OCI-LY7 (cell line): Measurements from ENCODE around the gene CHRNG. TPM values are rescaled to one million over a fixed set of nuclear protein-coding genes. Genes with fewer than 3 reads are reported as not detected.

ENCODE experiments used
- BruUV-seq: library from RNA; stranded (reverse); fragments of 400-500 nt; replicated peaks from 2 replicates; lab custom pipeline; 2021; lab: Mats Ljungman, UMichigan
- CTCF ChIA-PET: fragments of 300-600 bp; sonication (Branson Sonifier 250); formaldehyde crosslinking; loops from one replicate; lab custom pipeline; 2022; ENCODE audit warnings: antibody characterized with exemption; ENCODE audit not compliant: unreplicated experiment; lab: Charles Lee
- POLR2A ChIA-PET: fragments of 300-600 bp; sonication (Branson Sonifier 250); formaldehyde crosslinking; loops from one replicate; lab custom pipeline; 2022; ENCODE audit warnings: antibody characterized with exemption; lab: Charles Lee
- DNase-seq: peaks from one replicate; pipeline ENCODE4 v3.0.0-alpha.2; 2015; ENCODE audit warnings: low spot score
- H2AFZ ChIP-seq: fragments of 200-600 bp; sonication (generic), shearing (Covaris generic); 2 replicates; pipeline ENCODE4 v1.6.1; 2014; ENCODE audit warnings: mild to moderate bottlenecking, antibody characterized with exemption, low read length, moderate library complexity
- H3K27ac ChIP-seq: fragments of 200-600 bp; sonication (generic); 2 replicates; pipeline ENCODE4 v1.5.1; 2014; ENCODE audit warnings: mixed run types, low read depth, mild to moderate bottlenecking, moderate library complexity, low read length, inconsistent platforms; ENCODE audit not compliant: poor library complexity, severe bottlenecking
- H3K36me3 ChIP-seq: fragments of 200-600 bp; sonication (generic); 2 replicates; pipeline ENCODE4 v1.6.1; 2014; ENCODE audit warnings: mild to moderate bottlenecking, antibody characterized with exemption, low read length, moderate library complexity, mixed read lengths; ENCODE audit not compliant: insufficient read depth
- H3K4me1 ChIP-seq: fragments of 200-600 bp; sonication (generic); 2 replicates; pipeline ENCODE4 v1.5.1; 2014; ENCODE audit warnings: mild to moderate bottlenecking, low read length; ENCODE audit not compliant: insufficient read depth, poor library complexity, severe bottlenecking
- H3K4me2 ChIP-seq: fragments of 200-600 bp; sonication (generic); 2 replicates; pipeline ENCODE4 v1.6.1; 2014; ENCODE audit warnings: mild to moderate bottlenecking, low read length
- H3K4me3 ChIP-seq: fragments of 200-600 bp; sonication (generic); 2 replicates; pipeline ENCODE4 v1.5.1; 2014; ENCODE audit warnings: mild to moderate bottlenecking, low read depth, low read length; ENCODE audit not compliant: poor library complexity, severe bottlenecking
- H3K79me2 ChIP-seq: fragments of 200-600 bp; sonication (generic); 2 replicates; pipeline ENCODE4 v1.6.1; 2016; ENCODE audit warnings: low read depth, mild to moderate bottlenecking, low read length, moderate library complexity, mixed read lengths; ENCODE audit not compliant: insufficient read depth
- H3K9me2 ChIP-seq: fragments of 200-600 bp; sonication (generic); 2 replicates; pipeline ENCODE4 v1.6.1; 2016; ENCODE audit warnings: mild to moderate bottlenecking, low read length, mixed read lengths; ENCODE audit not compliant: insufficient read depth
- H3K9me3 ChIP-seq: fragments of 200-600 bp; sonication (generic); 2 replicates; pipeline ENCODE4 v1.6.1; 2014; ENCODE audit warnings: mild to moderate bottlenecking, mixed run types, low read length, mixed read lengths
- H4K20me1 ChIP-seq: fragments of 200-600 bp; sonication (generic); 2 replicates; pipeline ENCODE4 v1.6.1; 2014; ENCODE audit warnings: mild to moderate bottlenecking, antibody characterized with exemption, low read length, moderate library complexity, mixed read lengths; ENCODE audit not compliant: insufficient read depth
- EZH2phosphoT487 ChIP-seq: fragments of 200-600 bp; sonication (generic); IDR thresholded peaks from 2 replicates; pipeline ENCODE4 v1.6.1; 2018; ENCODE audit warnings: low read depth, borderline replicate concordance, mild to moderate bottlenecking, mixed run types, antibody characterized with exemption, low read length, moderate library complexity, mixed read lengths
- intact Hi-C: fragments of 100-400 bp; cut with micrococcal nuclease; formaldehyde crosslinking; loops from one replicate; pipeline ENCODE4 v1.10.0; 2022; ENCODE audit not compliant: unreplicated experiment
- total RNA-seq, 2 experiments: library from RNA; depleted of rRNA in 1 of 2; stranded (reverse); fragments of >200 nt in 1 of 2; shearing (Covaris generic) in 1 of 2; gene quantifications; 2 replicates each; pipeline ENCODE4 v1.2.3, GENCODE V29; 2014 to 2022
- TF ChIP-seq, protein P1 (sequence below): fragments of 200-600 bp; sonication (generic); conservative IDR thresholded peaks from 2 replicates; pipeline ENCODE4 v1.5.1; 2014; ENCODE audit warnings: mild to moderate bottlenecking, antibody characterized with exemption, low read length, moderate library complexity, mixed read lengths

CHRNG gene
- total RNA-seq, 2 experiments from 2014 or later, result not detected

DNA sequence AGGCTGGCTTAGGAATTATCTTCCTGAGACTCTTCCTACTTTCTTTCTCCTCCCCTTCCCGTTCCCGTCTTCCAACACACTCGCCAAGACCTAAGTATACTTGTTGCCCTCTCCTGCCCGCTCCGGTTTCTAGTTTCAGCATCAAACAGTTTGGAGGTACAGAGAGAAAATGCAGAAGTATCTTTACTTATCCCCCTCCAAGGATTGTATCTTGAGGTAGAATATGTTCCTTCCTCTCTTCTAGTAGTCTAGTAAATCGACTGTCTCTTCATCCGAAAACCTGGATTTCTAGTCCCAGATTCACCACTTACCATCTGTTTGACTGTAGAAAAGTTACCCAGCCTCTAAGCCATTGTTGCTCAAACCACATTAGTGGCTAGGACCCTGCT is 11.8 kb downstream of the CHRNG start:
- H2AFZ ChIP-seq, result peak overlapping the region; percentile 50; the same call in 1 of the 2 replicates
- no peaks in the 10 kb centered on the region for H3K9me2 ChIP-seq
- BruUV-seq, result TSS peak; percentile 64
- peaks cover 19% of the 10 kb centered on the region for H3K4me1 ChIP-seq
- intact Hi-C loops, result loop anchor here (5.0 kb wide), 1 partner anchor 589 kb away; the partner anchor contains the start of gene DIS3L2
- TF ChIP-seq, protein P1, sequence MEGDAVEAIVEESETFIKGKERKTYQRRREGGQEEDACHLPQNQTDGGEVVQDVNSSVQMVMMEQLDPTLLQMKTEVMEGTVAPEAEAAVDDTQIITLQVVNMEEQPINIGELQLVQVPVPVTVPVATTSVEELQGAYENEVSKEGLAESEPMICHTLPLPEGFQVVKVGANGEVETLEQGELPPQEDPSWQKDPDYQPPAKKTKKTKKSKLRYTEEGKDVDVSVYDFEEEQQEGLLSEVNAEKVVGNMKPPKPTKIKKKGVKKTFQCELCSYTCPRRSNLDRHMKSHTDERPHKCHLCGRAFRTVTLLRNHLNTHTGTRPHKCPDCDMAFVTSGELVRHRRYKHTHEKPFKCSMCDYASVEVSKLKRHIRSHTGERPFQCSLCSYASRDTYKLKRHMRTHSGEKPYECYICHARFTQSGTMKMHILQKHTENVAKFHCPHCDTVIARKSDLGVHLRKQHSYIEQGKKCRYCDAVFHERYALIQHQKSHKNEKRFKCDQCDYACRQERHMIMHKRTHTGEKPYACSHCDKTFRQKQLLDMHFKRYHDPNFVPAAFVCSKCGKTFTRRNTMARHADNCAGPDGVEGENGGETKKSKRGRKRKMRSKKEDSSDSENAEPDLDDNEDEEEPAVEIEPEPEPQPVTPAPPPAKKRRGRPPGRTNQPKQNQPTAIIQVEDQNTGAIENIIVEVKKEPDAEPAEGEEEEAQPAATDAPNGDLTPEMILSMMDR, result no peak
- no peak for TF ChIP-seq EZH2phosphoT487
- H3K4me3 ChIP-seq, result peak overlapping the region; percentile 93
- H3K36me3 ChIP-seq, result peaks cover 58% of the 10 kb centered on the region
- DNase-seq, result peak; percentile 21
- peaks cover 61% of the 10 kb centered on the region for H3K79me2 ChIP-seq
- POLR2A ChIA-PET, result interaction anchor here (0.6 kb wide), 2 partner anchors 54 to 843 kb away, joined by 3 to 4 read pairs; partner anchors contain the start of gene PTMA
- peak overlapping the region; percentile 85 for H3K4me2 ChIP-seq
- CTCF ChIA-PET, result interaction anchor here (0.6 kb wide), 1 partner anchor 1498 kb away, joined by 3 read pairs; no protein-coding TSS in a partner anchor
- peaks cover 7% of the 10 kb centered on the region; the same call in 1 of the 2 replicates for H4K20me1 ChIP-seq
- peak overlapping the region; percentile 84 for H3K27ac ChIP-seq
- peaks cover 5% of the 10 kb centered on the region; the same call in 1 of the 2 replicates for H3K9me3 ChIP-seq

DNA sequence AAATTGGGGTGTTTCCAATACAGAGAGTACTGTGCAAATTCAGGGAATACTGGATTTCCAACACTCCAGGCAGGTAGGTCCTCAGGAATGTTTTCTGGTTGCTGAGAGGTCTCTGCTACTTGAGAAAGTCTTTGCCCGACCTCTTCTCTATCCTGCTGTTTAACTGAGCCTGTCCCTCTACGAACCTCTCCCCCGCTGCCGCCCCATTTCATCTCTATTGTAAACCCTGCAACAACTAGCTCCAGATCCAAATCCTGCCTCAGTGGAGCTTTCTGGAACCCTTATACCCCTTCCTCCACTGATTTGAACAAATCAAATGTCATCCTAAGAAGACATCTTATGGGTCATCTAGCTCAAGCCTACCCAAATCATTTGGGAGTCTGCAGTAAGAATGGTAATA is 12.3 kb downstream of the CHRNG start:
- TF ChIP-seq, protein P1, result no peak
- TF ChIP-seq EZH2phosphoT487, result no peak
- Histone ChIP-seq H3K79me2 (peaks cover 61% of the 10 kb centered on the region), H2AFZ (no peak overlapping the region), H3K36me3 (peaks cover 58% of the 10 kb centered on the region), H3K9me2 (no peaks in the 10 kb centered on the region), H3K4me2 (peak overlapping the region; percentile 85), H4K20me1 (peaks cover 7% of the 10 kb centered on the region; the same call in 1 of the 2 replicates), H3K9me3 (peaks cover 5% of the 10 kb centered on the region; the same call in 1 of the 2 replicates), H3K4me3 (peak overlapping the region; percentile 93), H3K4me1 (peaks cover 19% of the 10 kb centered on the region), H3K27ac (no peak overlapping the region)
- ChIA-PET CTCF (no interaction called here), POLR2A (interaction anchor here (0.6 to 0.7 kb wide), 2 partner anchors 54 to 874 kb away, joined by 3 to 4 read pairs; no protein-coding TSS in a partner anchor)
- intact Hi-C loops, result loop anchor here (5.0 kb wide), 1 partner anchor 589 kb away; the partner anchor contains the start of gene DIS3L2
- BruUV-seq, result no TSS peak
- no peak for DNase-seq

DNA sequence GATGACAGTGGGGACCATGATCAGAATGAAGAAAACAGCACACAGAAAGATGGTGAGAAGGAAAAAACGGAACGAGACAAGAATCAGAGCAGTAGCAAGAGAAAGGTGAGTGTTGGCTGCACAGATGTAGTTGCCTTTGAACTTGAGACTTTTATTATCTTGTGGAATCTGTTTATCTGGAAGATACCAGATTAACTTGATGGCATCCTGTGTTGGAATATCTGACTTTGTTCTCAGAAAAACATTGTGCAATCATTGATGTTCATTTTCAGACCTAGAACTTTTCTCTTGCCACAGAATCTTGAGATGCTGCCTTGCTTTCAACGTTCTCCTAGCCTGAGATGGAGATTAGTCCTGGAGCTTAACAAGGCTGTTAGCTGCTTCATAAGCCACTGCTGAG is 16.9 kb downstream of the CHRNG start:
- ChIA-PET POLR2A (no interaction called here), CTCF (no interaction called here)
- peaks cover 6% of the 10 kb centered on the region for H3K4me1 ChIP-seq
- TF ChIP-seq, protein P1, result no peak
- no peak for TF ChIP-seq EZH2phosphoT487
- no peak overlapping the region for H3K27ac ChIP-seq
- peaks cover 7% of the 10 kb centered on the region; the same call in 1 of the 2 replicates for H4K20me1 ChIP-seq
- H2AFZ ChIP-seq, result no peak overlapping the region
- peaks cover 22% of the 10 kb centered on the region for H3K79me2 ChIP-seq
- DNase-seq, result no peak
- BruUV-seq, result no TSS peak
- no peaks in the 10 kb centered on the region for H3K9me2 ChIP-seq
- H3K9me3 ChIP-seq, result no peaks in the 10 kb centered on the region
- intact Hi-C loops, result no loop called here
- no peak overlapping the region for H3K4me2 ChIP-seq
- H3K36me3 ChIP-seq, result peaks cover 73% of the 10 kb centered on the region
- no peak overlapping the region for H3K4me3 ChIP-seq
